A673 (cell line): Measurements from ENCODE around the gene SCYL1. TPM values are rescaled to one million over a fixed set of nuclear protein-coding genes. Genes with fewer than 3 reads are reported as not detected.
A peak's percentile ranks its signal among the peaks of the same experiment; 100 is the strongest.

Source experiments
- BruUV-seq: library from RNA; stranded (reverse); fragments of 400-500 nt; replicated peaks from 2 replicates; lab custom pipeline; 2021; lab: Mats Ljungman, UMichigan
- CTCF ChIA-PET: fragments of 300-600 bp; sonication (Branson Sonifier 250); formaldehyde crosslinking; loops from one replicate; lab custom pipeline; 2022; ENCODE audit warnings: antibody characterized with exemption; lab: Charles Lee
- POLR2A ChIA-PET: fragments of 300-600 bp; sonication (Branson Sonifier 250); formaldehyde crosslinking; loops from one replicate; lab custom pipeline; 2022; ENCODE audit warnings: antibody characterized with exemption; ENCODE audit not compliant: low non-redundant PET; lab: Charles Lee
- DNase-seq: peaks from one replicate; pipeline ENCODE4 v3.0.0-alpha.2; 2015; ENCODE audit warnings: low spot score
- H3K27ac ChIP-seq: fragments of 200-600 bp; sonication (generic); 2 replicates; pipeline ENCODE4 v1.5.1; 2016; ENCODE audit warnings: mixed run types, low read depth, mild to moderate bottlenecking, mixed read lengths, antibody characterized with exemption, low read length; ENCODE audit not compliant: poor library complexity, severe bottlenecking
- H3K27me3 ChIP-seq: fragments of 200-600 bp; sonication (generic); replicated peaks from 2 replicates; pipeline ENCODE4 v1.6.1; 2017; ENCODE audit warnings: mixed run types, low read depth, mild to moderate bottlenecking, mixed read lengths, antibody characterized with exemption, low read length; ENCODE audit not compliant: insufficient read depth, poor library complexity
- H3K36me3 ChIP-seq: fragments of 200-600 bp; sonication (generic); 2 replicates; pipeline ENCODE4 v1.6.1; 2016; ENCODE audit warnings: mixed run types, mild to moderate bottlenecking, mixed read lengths, antibody characterized with exemption, low read length; ENCODE audit not compliant: insufficient read depth, poor library complexity, severe bottlenecking
- H3K4me1 ChIP-seq: fragments of 200-600 bp; sonication (generic); 2 replicates; pipeline ENCODE4 v1.6.1; 2017; ENCODE audit warnings: mixed run types, mild to moderate bottlenecking, mixed read lengths, antibody characterized with exemption, low read length; ENCODE audit not compliant: insufficient read depth, poor library complexity, severe bottlenecking
- H3K4me3 ChIP-seq: fragments of 200-600 bp; sonication (generic); 2 replicates; pipeline ENCODE4 v1.5.1; 2016; ENCODE audit warnings: low read depth, mixed run types, mild to moderate bottlenecking, mixed read lengths, low read length; ENCODE audit not compliant: poor library complexity, severe bottlenecking
- H3K9me3 ChIP-seq: fragments of 200-600 bp; sonication (generic); 2 replicates; pipeline ENCODE4 v1.6.1; 2016; ENCODE audit warnings: mixed run types, low read depth, mild to moderate bottlenecking, mixed read lengths, antibody characterized with exemption, low read length; ENCODE audit not compliant: poor library complexity, severe bottlenecking
- CTCF ChIP-seq: fragments of 300-800, 200-600 bp; sonication (generic); conservative IDR thresholded peaks from 2 replicates; pipeline ENCODE4 v1.5.1; 2017; ENCODE audit warnings: low read depth, mild to moderate bottlenecking, antibody characterized with exemption, low read length, moderate library complexity, mixed read lengths
- EZH2 ChIP-seq: fragments of 200-600 bp; sonication (generic); IDR thresholded peaks from 2 replicates; pipeline ENCODE4 v1.6.1; 2017; ENCODE audit warnings: borderline replicate concordance, low read depth, mild to moderate bottlenecking, mixed read lengths, antibody characterized with exemption, low read length; ENCODE audit not compliant: poor library complexity, severe bottlenecking
- intact Hi-C: fragments of 100-400 bp; cut with micrococcal nuclease; formaldehyde crosslinking; loops from one replicate; pipeline ENCODE4 v1.10.0; 2022; ENCODE audit not compliant: unreplicated experiment
- total RNA-seq: library from RNA; stranded (reverse); gene quantifications from 2 replicates; pipeline ENCODE4 v1.2.3, GENCODE V29; 2021

SCYL1 gene
- total RNA-seq, 1 experiment from 2014 or later, result 90.6 TPM

GRCh38 chr11:65477149-65477965 is 47.5 kb upstream of the SCYL1 start:
- ChIA-PET POLR2A (interaction anchor here (0.6 to 1.3 kb wide), 7 partner anchors 12 to 99 kb away, joined by 3 to 5 read pairs (median 4); no protein-coding TSS in a partner anchor), CTCF (interaction anchor here (0.8 to 0.9 kb wide), 2 partner anchors 11 to 31 kb away, joined by 3 to 4 read pairs; no protein-coding TSS in a partner anchor)
- peak overlapping the region; percentile 68 for H3K4me3 ChIP-seq
- BruUV-seq, result no TSS peak
- H3K36me3 ChIP-seq, result no peaks in the 10 kb centered on the region
- TF ChIP-seq CTCF (no peak), EZH2 (no peak)
- no peaks in the 10 kb centered on the region for H3K27me3 ChIP-seq
- intact Hi-C loops, result loop anchor here (2.0 kb wide), 1 partner anchor 55 kb away; the partner anchor contains the start of gene NEAT1
- H3K4me1 ChIP-seq, result peaks cover 21% of the 10 kb centered on the region
- peak; percentile 97 for DNase-seq
- H3K27ac ChIP-seq, result peak overlapping the region; percentile 96
- no peaks in the 10 kb centered on the region for H3K9me3 ChIP-seq

GRCh38 chr11:65478388-65479183 is 46.3 kb upstream of the SCYL1 start:
- POLR2A ChIA-PET, result interaction anchor here (0.5 to 1.3 kb wide), 5 partner anchors 11 to 21 kb away, joined by 3 to 8 read pairs (median 4); no protein-coding TSS in a partner anchor
- Histone ChIP-seq H3K27ac (peak overlapping the region; percentile 18), H3K4me1 (peaks cover 19% of the 10 kb centered on the region), H3K36me3 (no peaks in the 10 kb centered on the region), H3K27me3 (no peaks in the 10 kb centered on the region), H3K4me3 (no peak overlapping the region), H3K9me3 (no peaks in the 10 kb centered on the region)
- intact Hi-C loops, result no loop called here
- TF ChIP-seq CTCF, result no peak
- TF ChIP-seq EZH2, result no peak
- BruUV-seq, result no TSS peak
- DNase-seq, result no peak
- CTCF ChIA-PET, result interaction anchor here (1.0 kb wide), 1 partner anchor 29 kb away, joined by 24 read pairs; no protein-coding TSS in a partner anchor
